ENCODE results near the gene FARS2.

FARS2 gene

DNA sequence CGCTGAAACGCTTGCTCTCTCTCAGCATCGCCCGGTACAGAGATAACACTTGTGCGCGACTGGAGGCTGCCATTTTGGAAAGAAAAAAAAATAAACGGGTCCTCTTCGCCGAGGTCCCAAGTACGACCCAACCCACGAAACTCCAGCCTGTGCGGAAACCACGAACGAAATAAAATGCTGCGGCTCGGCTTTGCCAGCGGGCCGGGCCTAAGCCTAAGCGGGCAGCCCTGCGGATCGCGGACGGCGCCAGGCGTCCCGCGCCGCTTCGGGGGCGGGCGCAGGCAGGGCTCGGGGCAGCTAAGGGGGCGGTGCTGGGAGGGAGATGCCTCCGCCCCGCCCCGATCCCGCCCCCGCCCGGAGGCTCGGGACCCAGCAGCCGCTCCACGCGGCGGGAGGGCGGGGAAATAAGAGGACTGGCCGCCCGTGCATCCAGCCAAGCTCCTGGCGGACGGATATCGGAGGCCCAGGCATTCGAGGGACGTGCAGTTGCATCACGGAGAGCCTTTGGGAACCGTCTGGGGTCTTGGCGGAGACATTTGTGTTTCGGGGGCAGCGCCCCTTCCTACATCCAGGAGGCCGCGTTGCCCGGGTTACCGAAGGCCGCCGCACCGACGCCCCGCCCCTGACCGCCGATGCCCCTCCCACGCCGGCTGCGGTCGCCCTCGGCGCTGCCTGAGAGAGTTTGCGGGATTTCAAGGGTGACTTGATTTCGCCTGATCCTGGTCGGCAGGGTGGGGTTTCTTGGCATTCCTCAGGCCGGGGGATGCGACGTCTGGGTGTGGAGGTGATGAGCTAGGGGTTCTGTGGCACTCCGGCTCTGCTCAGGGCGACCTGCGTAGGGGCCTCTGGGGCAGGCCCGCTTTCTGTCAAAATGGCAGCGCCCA, at the start of gene FARS2, which contains the start of gene LYRM4:
FARS2 (plus strand) TSS at position 853 of the 884 bp plus-strand sequence.
LYRM4 (minus strand) TSS at position 290 of the 884 bp plus-strand sequence; CDS start at position 73, 217 bp downstream.
- peak; percentile 94 for DNase-seq (ENCODE audit: low spot score)

DNA sequence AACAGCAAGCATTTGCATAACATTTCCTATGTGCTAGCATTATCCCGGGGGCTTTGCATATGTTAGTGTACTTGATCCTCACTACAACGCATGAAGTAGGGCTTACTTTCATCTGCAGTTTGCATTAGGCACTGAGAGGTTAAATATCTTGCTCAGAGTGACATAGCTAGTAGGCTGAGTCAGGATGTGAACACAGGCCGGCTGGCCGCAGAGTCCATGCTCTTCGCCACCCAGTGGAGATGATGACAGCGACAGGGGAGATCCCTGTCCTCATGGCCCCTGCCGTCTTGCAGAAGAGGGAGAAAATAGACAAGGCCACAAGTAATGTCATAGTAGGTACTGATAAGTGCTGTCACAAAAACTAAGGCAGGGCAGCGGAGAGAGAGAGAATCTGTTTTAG, 47.5 kb upstream of the FARS2 start:
- no peak for DNase-seq (ENCODE audit: low spot score)

- DNase-seq (ENCODE audit: low spot score): no peak
These were observed 46.7 kb upstream of the FARS2 start for GRCh38 chr6:5214570-5215052.

DNA sequence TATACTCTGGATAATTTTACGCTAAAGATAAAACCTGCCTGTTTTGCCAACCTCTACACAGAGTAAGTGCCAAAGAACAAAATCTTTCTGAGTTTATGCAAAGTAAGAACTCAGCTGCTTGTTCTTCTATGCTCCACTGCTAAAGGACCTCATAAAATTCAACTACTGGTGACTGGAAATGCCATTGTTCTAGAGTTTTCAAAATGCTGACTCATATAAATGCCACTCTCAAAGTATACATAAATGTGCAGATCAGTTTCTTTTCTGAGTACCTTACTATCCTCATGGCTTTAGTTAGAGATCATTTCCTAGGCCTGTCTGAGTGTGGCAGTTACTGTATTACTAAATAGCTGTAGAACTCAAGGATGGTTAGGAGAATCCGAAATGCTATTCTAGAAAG, 46.2 kb upstream of the FARS2 start:
- DNase-seq (ENCODE audit: low spot score): no peak

- no peak for DNase-seq (ENCODE audit: low spot score)
These were observed 45.5 kb upstream of the FARS2 start for GRCh38 chr6:5215799-5216198.

DNA sequence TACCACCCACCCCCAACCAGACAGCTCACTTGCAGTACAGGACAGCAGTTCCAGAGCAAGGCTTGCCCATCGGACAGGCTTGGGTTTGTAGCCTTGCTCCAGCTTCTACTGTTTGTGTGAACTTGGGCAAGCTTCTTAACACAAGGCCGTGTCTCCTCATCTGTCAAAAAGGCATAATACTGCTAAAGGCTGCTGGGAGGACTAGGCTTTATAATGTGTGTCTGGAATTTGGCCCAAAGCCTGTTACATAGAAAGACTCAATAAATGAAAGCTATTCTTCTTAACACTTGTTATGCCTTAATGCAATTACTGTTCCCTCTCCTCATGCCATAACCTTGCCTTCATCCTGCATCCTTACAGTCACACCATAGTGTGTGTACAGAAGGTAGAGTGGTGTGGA, 44.0 kb upstream of the FARS2 start:
- no peak for DNase-seq (ENCODE audit: low spot score)

GRCh38 chr6:5219011-5219691, 42.2 kb upstream of the FARS2 start:
- no peak for DNase-seq (ENCODE audit: low spot score)

GRCh38 chr6:5220443-5220842, 40.9 kb upstream of the FARS2 start:
- no peak for DNase-seq (ENCODE audit: low spot score)

DNA sequence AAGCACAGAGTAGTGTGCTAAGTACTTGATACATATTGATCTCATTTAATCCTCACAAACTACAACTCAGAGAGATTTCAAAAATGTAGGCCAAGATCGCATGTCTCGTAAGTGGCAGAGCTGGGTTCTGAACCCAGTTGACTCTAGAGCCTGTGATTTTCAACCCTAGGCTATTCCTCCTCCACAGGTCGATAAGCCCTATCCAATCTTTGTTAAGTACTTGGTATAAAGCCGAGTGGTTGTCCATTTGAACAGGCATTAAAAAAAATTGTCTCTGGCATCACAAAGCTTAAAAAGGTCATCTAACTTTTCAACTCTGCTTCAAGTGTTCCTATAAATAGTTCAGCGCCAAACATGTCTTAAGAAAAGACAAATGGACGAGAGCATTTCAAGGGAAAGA, 38.0 kb upstream of the FARS2 start:
- DNase-seq (ENCODE audit: low spot score): no peak

GRCh38 chr6:5229356-5229755, 32.0 kb upstream of the FARS2 start:
- no peak for DNase-seq (ENCODE audit: low spot score)

GRCh38 chr6:5230081-5230480, 31.2 kb upstream of the FARS2 start:
- DNase-seq (ENCODE audit: low spot score): no peak

DNA sequence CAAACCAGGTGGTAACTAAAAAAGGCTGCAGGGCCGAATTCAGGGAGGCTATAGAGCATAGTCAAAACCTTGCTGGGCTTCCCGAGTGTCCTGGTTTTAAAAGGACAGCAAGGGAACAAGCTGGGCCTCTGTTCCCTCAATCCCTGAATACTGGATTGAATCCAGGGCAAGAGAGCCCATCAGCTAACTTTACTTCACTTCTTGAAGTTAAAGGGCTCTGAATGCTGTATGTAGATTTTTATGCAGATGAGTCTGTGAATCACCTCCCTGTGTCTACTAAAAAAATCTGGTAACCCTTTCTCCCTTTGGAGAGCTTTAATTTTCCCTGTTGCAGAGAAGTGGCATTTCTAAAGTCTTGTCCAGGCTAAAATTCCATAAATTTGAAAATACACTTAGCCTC, 30.0 kb upstream of the FARS2 start:
- DNase-seq (ENCODE audit: low spot score): no peak

DNA sequence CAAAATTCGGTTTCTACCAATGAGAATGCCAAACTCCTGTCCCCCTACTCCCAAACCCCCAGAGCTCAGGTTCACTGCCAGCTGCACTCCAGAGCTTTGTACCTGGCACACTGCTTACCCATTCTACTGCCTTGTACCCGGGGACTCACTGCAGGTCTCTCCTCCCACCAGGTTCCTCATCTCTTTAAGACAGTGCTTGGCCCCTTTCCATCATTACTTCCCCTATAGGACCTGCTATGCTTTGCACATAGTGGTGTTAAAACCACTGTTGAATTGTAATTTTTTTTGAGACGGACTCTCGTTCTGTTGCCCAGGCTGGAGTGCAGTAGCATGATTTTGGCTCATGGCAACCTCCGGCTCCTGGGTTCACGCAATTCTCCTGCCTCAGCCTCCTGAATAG, 26.4 kb upstream of the FARS2 start:
- no peak for DNase-seq (ENCODE audit: low spot score)

DNA sequence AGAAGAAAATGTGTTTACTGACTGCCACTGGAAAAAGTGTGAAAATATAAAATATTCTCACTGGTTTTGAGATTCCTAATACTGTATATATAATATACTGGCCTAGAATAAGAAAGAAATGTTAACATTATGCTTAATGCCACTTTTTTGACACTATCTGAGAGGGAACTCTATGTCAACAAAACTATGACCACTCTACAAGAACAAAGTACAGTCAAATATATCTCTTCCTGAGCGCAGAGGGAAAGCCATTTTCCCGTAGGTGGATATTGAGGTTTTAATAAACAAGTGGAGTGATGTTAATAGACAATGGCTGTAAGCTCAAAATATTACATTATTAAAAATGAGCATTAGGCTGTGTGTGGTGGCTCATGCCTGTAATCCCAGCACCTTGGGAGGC, 25.5 kb upstream of the FARS2 start:
- DNase-seq (ENCODE audit: low spot score): no peak

DNA sequence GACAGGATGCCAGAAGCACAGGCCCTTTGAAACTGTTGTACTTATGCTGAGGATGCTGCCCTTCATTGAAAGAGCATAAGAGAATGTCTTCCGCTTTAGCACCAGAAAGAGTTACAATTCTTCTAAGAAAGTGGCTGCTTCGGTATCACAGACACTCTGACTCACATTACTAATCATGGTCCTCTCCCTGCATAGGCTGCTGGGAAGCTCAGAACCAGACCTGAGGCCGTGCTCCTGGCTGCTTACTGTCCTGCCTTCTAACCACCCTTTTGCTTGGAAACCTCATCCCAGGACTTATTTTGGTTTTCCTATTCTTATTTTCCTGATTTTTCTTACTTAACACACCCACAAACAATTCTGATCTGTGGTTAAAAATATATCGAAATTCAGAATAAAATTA, 23.5 kb upstream of the FARS2 start:
- DNase-seq (ENCODE audit: low spot score): no peak

- DNase-seq (ENCODE audit: low spot score): no peak
These were observed 23.0 kb upstream of the FARS2 start for GRCh38 chr6:5238336-5238735.

DNA sequence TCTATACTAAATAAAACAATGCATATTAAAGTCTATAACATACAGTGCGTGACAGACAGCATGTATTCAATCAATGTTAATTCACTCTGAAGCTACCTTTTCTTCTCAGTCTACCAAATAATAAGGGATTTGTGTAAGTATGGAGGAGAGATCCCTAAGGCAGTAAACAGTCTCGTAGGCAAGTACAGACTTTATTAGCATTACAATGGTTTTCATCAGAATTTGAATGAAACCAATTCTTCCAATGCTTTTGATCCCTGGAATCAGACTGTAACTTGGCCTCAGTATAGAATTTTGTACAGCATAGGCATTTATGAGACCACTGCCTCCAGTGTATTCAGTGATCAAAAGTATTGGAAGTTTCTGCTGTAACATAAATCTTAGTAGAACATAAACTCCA, 20.1 kb upstream of the FARS2 start:
- DNase-seq (ENCODE audit: low spot score): no peak

- DNase-seq (ENCODE audit: low spot score): no peak
These were observed 18.2 kb upstream of the FARS2 start for GRCh38 chr6:5243069-5243468.

GRCh38 chr6:5246141-5247097, 14.9 kb upstream of the FARS2 start:
- DNase-seq (ENCODE audit: low spot score): no peak

GRCh38 chr6:5247201-5247600, 14.1 kb upstream of the FARS2 start:
- no peak for DNase-seq (ENCODE audit: low spot score)

DNA sequence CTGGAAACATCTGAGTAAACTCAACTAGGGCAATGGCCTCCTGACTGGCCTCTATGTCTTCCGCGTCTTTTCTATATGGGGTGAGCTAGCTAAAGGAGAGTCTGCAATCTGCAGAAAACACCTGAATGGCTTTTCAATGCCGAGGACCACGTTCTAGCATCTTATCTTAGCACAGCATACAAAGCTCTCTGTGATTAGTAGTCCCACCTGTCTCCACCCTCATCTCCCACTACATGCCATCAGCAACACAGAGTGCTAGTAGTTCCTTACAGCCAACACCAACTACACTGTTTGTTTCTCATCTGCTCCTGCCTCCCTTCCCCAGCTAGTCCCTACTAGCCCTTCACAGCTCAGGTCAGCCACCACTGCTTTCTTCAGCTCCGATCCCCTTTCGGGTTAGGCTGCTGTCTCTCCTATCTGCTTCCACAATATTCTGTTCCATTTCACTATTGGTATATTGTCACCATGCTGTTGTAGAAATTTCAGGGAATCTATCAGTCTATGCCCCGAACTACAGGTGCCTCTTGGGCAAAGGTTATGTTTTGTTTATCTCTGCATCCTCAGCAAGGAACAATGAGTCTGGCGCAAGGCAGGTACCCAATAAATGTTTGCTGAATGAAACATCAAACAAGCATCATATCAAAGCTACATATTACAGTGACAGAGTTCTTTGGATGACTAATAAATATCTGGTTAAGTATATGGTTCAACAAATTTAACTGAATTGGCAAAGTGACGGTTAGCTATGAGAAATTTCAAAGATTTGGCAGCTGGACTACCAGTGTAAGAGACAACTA, 12.8 kb upstream of the FARS2 start:
- no peak for DNase-seq (ENCODE audit: low spot score)

Measured in hematopoietic multipotent progenitor cell treated with erythropoietin and hydrocortisone succinate and interleukin-3 and kit ligand, for 17 days (in vitro differentiated cells).